Neuronal stem cell (in vitro differentiated cells): Measurements from ENCODE around the gene OBSCN.

Experiments
- DNase-seq: peaks from one replicate; pipeline ENCODE4 v3.0.0-alpha.2; 2013; ENCODE audit warnings: low spot score
- H2AFZ ChIP-seq: one replicate; pipeline ENCODE4 v1.6.1; 2013; ENCODE audit warnings: mild to moderate bottlenecking, low read length, inconsistent platforms
- H2AK5ac ChIP-seq: 2 replicates; pipeline ENCODE4 v1.6.1; 2013; ENCODE audit warnings: low read depth, mild to moderate bottlenecking, inconsistent platforms, low read length, moderate library complexity, mixed read lengths
- H2BK120ac ChIP-seq: 2 replicates; pipeline ENCODE4 v1.6.1; 2013; ENCODE audit warnings: low read depth, mild to moderate bottlenecking, inconsistent platforms, low read length, moderate library complexity, mixed read lengths
- H2BK12ac ChIP-seq: one replicate; pipeline ENCODE4 v1.6.1; 2013; ENCODE audit warnings: low read length, inconsistent platforms
- H2BK15ac ChIP-seq: 2 replicates; pipeline ENCODE4 v1.6.1; 2013; ENCODE audit warnings: mild to moderate bottlenecking, low read length, inconsistent platforms, mixed read lengths
- H2BK5ac ChIP-seq: one replicate; pipeline ENCODE4 v1.6.1; 2013; ENCODE audit warnings: inconsistent platforms, mild to moderate bottlenecking, low read length, moderate library complexity
- H3K14ac ChIP-seq: one replicate; pipeline ENCODE4 v1.6.1; 2013; ENCODE audit warnings: low read length, inconsistent platforms
- H3K18ac ChIP-seq: 2 replicates; pipeline ENCODE4 v1.6.1; 2013; ENCODE audit warnings: low read length, inconsistent platforms
- H3K23ac ChIP-seq: 2 replicates; pipeline ENCODE4 v1.6.1; 2013; ENCODE audit warnings: low read depth, mild to moderate bottlenecking, mixed read lengths, low read length, inconsistent platforms; ENCODE audit not compliant: poor library complexity
- H3K27ac ChIP-seq: replicated peaks from 3 replicates; pipeline ENCODE4 v1.5.1; 2013; ENCODE audit warnings: low read length, inconsistent platforms
- H3K27me3 ChIP-seq, 3 experiments: 2 replicates each; pipeline ENCODE4 v1.6.1; 2013; ENCODE audit warnings: low read length in 3 of 3, mild to moderate bottlenecking in 2 of 3, inconsistent platforms in 1 of 3, low read depth in 1 of 3, mixed read lengths in 1 of 3, moderate library complexity in 1 of 3; ENCODE audit not compliant: control insufficient read depth in 3 of 3, insufficient read depth in 3 of 3
- H3K36me3 ChIP-seq, 2 donors: replicated peaks in 1 of 2; 2 replicates each; pipeline ENCODE4 v1.6.1; 2013; ENCODE audit warnings: low read length in 2 of 2; ENCODE audit not compliant: control insufficient read depth in 2 of 2, insufficient read depth in 2 of 2
- H3K4ac ChIP-seq: 2 replicates; pipeline ENCODE4 v1.6.1; 2013; ENCODE audit warnings: inconsistent platforms, mild to moderate bottlenecking, low read length, moderate library complexity
- H3K4me1 ChIP-seq, 2 donors: 1 replicate in 1 of 2; 2 replicates in 1 of 2; pipeline ENCODE4 v1.6.1; 2013; ENCODE audit warnings: low read length in 2 of 2, low read depth in 1 of 2; ENCODE audit not compliant: control insufficient read depth in 2 of 2, insufficient read depth in 1 of 2
- H3K4me2 ChIP-seq: one replicate; pipeline ENCODE4 v1.6.1; 2013; ENCODE audit warnings: mild to moderate bottlenecking, low read length, inconsistent platforms; ENCODE audit not compliant: insufficient read depth, poor library complexity, severe bottlenecking
- H3K4me3 ChIP-seq, 2 donors: 2 replicates each; pipeline ENCODE4 v1.5.1; 2013; ENCODE audit warnings: low read length in 2 of 2, mild to moderate bottlenecking in 2 of 2, inconsistent platforms in 1 of 2, moderate library complexity in 1 of 2
- H3K79me1 ChIP-seq: one replicate; pipeline ENCODE4 v1.6.1; 2013; ENCODE audit warnings: low read depth, mild to moderate bottlenecking, inconsistent platforms, low read length, moderate library complexity
- H3K9ac ChIP-seq: one replicate; pipeline ENCODE4 v1.6.1; 2013; ENCODE audit warnings: mild to moderate bottlenecking, low read depth, low read length, inconsistent platforms; ENCODE audit not compliant: poor library complexity
- H3K9me3 ChIP-seq, 2 donors: replicated peaks in 1 of 2; 2 replicates each; pipeline versions ENCODE3 to v1.6.1; 2013; ENCODE audit warnings: low read length in 2 of 2, mild to moderate bottlenecking in 2 of 2, inconsistent platforms in 1 of 2, low read depth in 1 of 2, mixed read lengths in 1 of 2, moderate library complexity in 1 of 2; ENCODE audit not compliant: control insufficient read depth in 2 of 2, insufficient read depth in 1 of 2
- H4K8ac ChIP-seq: one replicate; pipeline ENCODE4 v1.6.1; 2013; ENCODE audit warnings: low read depth, mild to moderate bottlenecking, inconsistent platforms, low read length, moderate library complexity
- H4K91ac ChIP-seq: one replicate; pipeline ENCODE4 v1.6.1; 2013; ENCODE audit warnings: low read length, low read depth, mild to moderate bottlenecking, inconsistent platforms; ENCODE audit not compliant: poor library complexity
- WGBS, 2 donors: extraction: QIAGEN DNeasy Blood & Tissue Kit; methylation state at CpG; one replicate each; pipeline ENCODE4 v1.1.7; 2013; ENCODE audit warnings: missing lambda C conversion rate in 2 of 2, mixed read lengths in 1 of 2; ENCODE audit not compliant: insufficient read length in 2 of 2, insufficient replicate concordance in 1 of 2; ENCODE audit errors: extremely low coverage in 2 of 2; 5-methylcytosine and 5-hydroxymethylcytosine counted together

OBSCN gene

GRCh38 chr1:228376651-228377631 is 169.1 kb downstream of the OBSCN start:
- Histone ChIP-seq H3K18ac (no peak overlapping the region), H2BK5ac (no peak overlapping the region), H2BK120ac (no peak overlapping the region), H3K4me2 (no peak overlapping the region), H3K14ac (no peak overlapping the region), H4K91ac (no peak overlapping the region), H3K4ac (no peak overlapping the region), H2AK5ac (no peak overlapping the region), H3K4me3 (no peak overlapping the region), H3K27ac (no peak overlapping the region), H3K9me3 (no peaks in the 10 kb centered on the region), H3K4me1 (peaks cover 0 to 8% of the 10 kb centered on the region in 2 donors), H3K27me3 (peaks cover 0 to 17% (median 15%) of the 10 kb centered on the region in 3 experiments), H2AFZ (no peak overlapping the region), H3K36me3 (no peaks in the 10 kb centered on the region), H2BK12ac (no peak overlapping the region), H3K9ac (no peak overlapping the region), H4K8ac (no peak overlapping the region), H3K79me1 (peaks cover 4% of the 10 kb centered on the region), H2BK15ac (peak overlapping the region; percentile 35), H3K23ac (no peak overlapping the region)
- no peak for DNase-seq
- WGBS, 2 donors: no CpG with 5 or more reads among the region's 31 CpGs

- Histone ChIP-seq H3K79me1 (peaks cover 4% of the 10 kb centered on the region), H3K27me3 (peaks cover 0 to 17% (median 15%) of the 10 kb centered on the region in 3 experiments), H2BK5ac (peak overlapping the region; percentile 10), H2BK15ac (peak overlapping the region; percentile 39), H3K4me3 (no peak overlapping the region), H3K9ac (peak overlapping the region; percentile 93), H2AFZ (peak overlapping the region; percentile 69), H2BK12ac (no peak overlapping the region), H3K23ac (no peak overlapping the region), H3K18ac (peak overlapping the region; percentile 94), H3K36me3 (no peaks in the 10 kb centered on the region), H3K9me3 (no peaks in the 10 kb centered on the region), H3K4ac (no peak overlapping the region), H2BK120ac (no peak overlapping the region), H3K27ac (no peak overlapping the region), H3K14ac (no peak overlapping the region), H4K8ac (peak overlapping the region; percentile 43), H4K91ac (no peak overlapping the region), H3K4me2 (peak overlapping the region; percentile 98), H3K4me1 (peaks cover 0 to 8% of the 10 kb centered on the region in 2 donors), H2AK5ac (peak overlapping the region; percentile 79)
- no peak for DNase-seq
- no CpG with 5 or more reads among the region's 5 CpGs for WGBS, 2 donors
Observed at GRCh38 chr1:228377664-228378089, 169.8 kb downstream of the OBSCN start.

DNA sequence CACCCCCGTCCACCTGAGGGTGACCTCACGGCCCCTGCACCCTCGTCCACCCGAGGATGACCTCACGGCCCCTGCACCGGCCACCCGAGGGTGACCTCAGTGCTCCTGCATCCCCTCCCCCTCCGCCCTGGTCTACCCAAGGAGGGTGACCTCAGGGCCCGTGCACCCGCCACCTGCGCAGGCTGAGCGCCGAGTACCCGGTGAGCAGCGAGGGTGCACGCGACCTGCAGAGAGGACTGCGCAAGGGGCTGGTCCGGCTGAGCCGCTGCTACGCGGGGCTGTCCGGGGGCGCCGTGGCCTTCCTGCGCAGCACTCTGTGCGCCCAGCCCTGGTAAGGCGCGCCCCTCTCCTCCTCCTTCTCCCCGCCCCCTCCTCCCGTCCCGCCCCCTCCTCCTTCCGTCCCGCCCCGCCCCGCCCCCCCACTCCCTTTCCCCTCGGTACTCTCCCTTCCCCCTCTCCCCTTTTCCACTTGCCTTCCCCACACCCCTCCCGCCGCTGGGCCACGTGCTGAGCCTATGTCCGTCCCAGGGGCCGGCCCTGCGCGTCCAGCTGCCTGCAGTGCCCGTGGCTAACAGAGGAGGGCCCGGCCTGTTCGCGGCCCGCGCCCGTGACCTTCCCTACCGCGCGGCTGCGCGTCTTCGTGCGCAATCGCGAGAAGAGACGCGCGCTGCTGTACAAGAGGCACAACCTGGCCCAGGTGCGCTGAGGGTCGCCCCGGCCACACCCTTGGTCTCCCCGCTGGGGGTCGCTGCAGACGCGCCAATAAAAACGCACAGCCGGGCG is 170.4 kb downstream of the OBSCN start:
- WGBS, 2 donors: no CpG with 5 or more reads among the region's 73 CpGs
- H3K27ac ChIP-seq: no peak overlapping the region

More for the DNA sequence above, 170.4 kb downstream of the OBSCN start:
- no peaks in the 10 kb centered on the region for H3K9me3 ChIP-seq
- peak overlapping the region; percentile 91 for H3K23ac ChIP-seq
- peaks cover 4% of the 10 kb centered on the region for H3K79me1 ChIP-seq
- peak overlapping the region; percentile 92 for H2AFZ ChIP-seq
- H3K18ac ChIP-seq: peak overlapping the region; percentile 98
- H2AK5ac ChIP-seq: peak overlapping the region; percentile 79
- H3K36me3 ChIP-seq: no peaks in the 10 kb centered on the region
- H3K4me2 ChIP-seq: peak overlapping the region; percentile 98
- H2BK120ac ChIP-seq: no peak overlapping the region
- peak overlapping the region; percentile 93 for H2BK12ac ChIP-seq
- H2BK15ac ChIP-seq: peak overlapping the region; percentile 39
- H3K14ac ChIP-seq: peak overlapping the region; percentile 97
- peak overlapping the region; percentile 93 for H3K9ac ChIP-seq
- peaks cover 0 to 17% (median 15%) of the 10 kb centered on the region in 3 experiments for H3K27me3 ChIP-seq
- peak overlapping the region; percentile 33 for H2BK5ac ChIP-seq
- H3K4me3 ChIP-seq: peak overlapping the region; percentile 45 to 83
- no peak overlapping the region for H3K4ac ChIP-seq
- peak overlapping the region; percentile 43 for H4K8ac ChIP-seq
- peak; percentile 67 for DNase-seq
- H4K91ac ChIP-seq: no peak overlapping the region
- peaks cover 0 to 8% of the 10 kb centered on the region in 2 donors for H3K4me1 ChIP-seq
